Vagina (tissue), 2 donors: ENCODE measurements around the gene ARHGAP11A. TPM values are rescaled to one million over a fixed set of nuclear protein-coding genes. Genes with fewer than 3 reads are reported as not detected.
A peak's percentile ranks its signal among the peaks of the same experiment; 100 is the strongest.

Source experiments
- DNase-seq, 2 donors: peaks; one replicate each; pipeline ENCODE4 v3.0.0-alpha.2; 2017; ENCODE audit errors: extremely low spot score in 2 of 2
- H3K27ac ChIP-seq: fragments of 200-600 bp; sonication (generic); one replicate; pipeline ENCODE4 v1.5.1; 2019
- H3K27me3 ChIP-seq: fragments of 200-600 bp; sonication (generic); one replicate; pipeline ENCODE4 v1.5.1; 2019
- H3K36me3 ChIP-seq, 2 donors: fragments of 200-600 bp; sonication (generic); one replicate each; pipeline ENCODE4 v1.5.1; 2017 to 2019
- H3K4me1 ChIP-seq: fragments of 200-600 bp; sonication (generic); one replicate; pipeline ENCODE4 v1.5.1; 2019
- H3K4me3 ChIP-seq, 2 donors: fragments of 200-600 bp; sonication (generic); 1 replicate in 1 of 2; 2 replicates in 1 of 2; pipeline ENCODE4 v1.5.1; 2016 to 2019
- H3K9me3 ChIP-seq: fragments of 200-600 bp; sonication (generic); one replicate; pipeline ENCODE4 v1.5.1; 2019
- CTCF ChIP-seq, 3 experiments: fragments of 450-650 bp in 2 of 3; fragments of 200-600 bp in 1 of 3; sonication (generic) in 1 of 3; IDR thresholded peaks; one replicate each; pipeline ENCODE4 v1.5.1; 2017 to 2019; ENCODE audit warnings: antibody characterized with exemption in 3 of 3, mild to moderate bottlenecking in 2 of 3, moderate library complexity in 2 of 3
- POLR2A ChIP-seq, 2 donors: fragments of 450-650 bp; IDR thresholded peaks; one replicate each; pipeline ENCODE4 v1.6.1; 2017; ENCODE audit warnings: antibody characterized with exemption in 2 of 2, mild to moderate bottlenecking in 2 of 2, moderate library complexity in 2 of 2
- POLR2AphosphoS5 ChIP-seq, 2 donors: sonication (generic); formaldehyde crosslinking; IDR thresholded peaks; one replicate each; pipeline ENCODE4 v1.9.0; 2017; ENCODE audit warnings: antibody characterized with exemption in 2 of 2, mild to moderate bottlenecking in 2 of 2, low read depth in 1 of 2; ENCODE audit not compliant: insufficient read depth in 1 of 2
- intact Hi-C: fragments of 100-400 bp; cut with DNase I; formaldehyde crosslinking; loops from one replicate; pipeline ENCODE4 v1.15.1; 2023
- total RNA-seq: library from RNA; depleted of rRNA; stranded (reverse); fragments of >200 nt; gene quantifications from one replicate; pipeline ENCODE4 v1.2.3, GENCODE V29; 2016

The ARHGAP11A gene
- total RNA-seq, 1 donor from 2014 or later, result 7.4 TPM

- H3K36me3 ChIP-seq, result no peaks in the 10 kb centered on the region
- no peaks in the 10 kb centered on the region for H3K9me3 ChIP-seq
- intact Hi-C loops, result loop anchor here (5.0 kb wide), 1 partner anchor 333 kb away; no protein-coding TSS in a partner anchor
- H3K4me1 ChIP-seq, result peaks cover 8% of the 10 kb centered on the region
- DNase-seq, result no peak
- no peaks in the 10 kb centered on the region for H3K27me3 ChIP-seq
- no peak overlapping the region for H3K4me3 ChIP-seq
- no peak overlapping the region for H3K27ac ChIP-seq
- TF ChIP-seq POLR2AphosphoS5 (IDR thresholded peaks at IDR 0.05; ENCODE audit: insufficient read depth in 1 of 2, low read depth in 1 of 2) (no peak), CTCF (IDR thresholded peaks at IDR 0.05) (no peak), POLR2A (IDR thresholded peaks at IDR 0.05) (no peak)
These were observed 44.2 kb downstream of the ARHGAP11A start for GRCh38 chr15:32659340-32660155.

- H3K27me3 ChIP-seq, result no peaks in the 10 kb centered on the region
- no peak for TF ChIP-seq POLR2A (IDR thresholded peaks at IDR 0.05)
- H3K27ac ChIP-seq, result no peak overlapping the region
These were observed 48.4 kb downstream of the ARHGAP11A start for GRCh38 chr15:32663671-32664070.

GRCh38 chr15:32664796-32665195, 49.5 kb downstream of the ARHGAP11A start:
- Histone ChIP-seq H3K4me3 (no peak overlapping the region), H3K9me3 (no peaks in the 10 kb centered on the region), H3K4me1 (peaks cover 23% of the 10 kb centered on the region), H3K27me3 (no peaks in the 10 kb centered on the region), H3K27ac (peak overlapping the region; percentile 20), H3K36me3 (no peaks in the 10 kb centered on the region)
- intact Hi-C loops, result loop anchor here (5.0 kb wide), 1 partner anchor 328 kb away; no protein-coding TSS in a partner anchor
- no peak for DNase-seq
- no peak for TF ChIP-seq CTCF (IDR thresholded peaks at IDR 0.05)
- no peak for TF ChIP-seq POLR2A (IDR thresholded peaks at IDR 0.05)
- no peak for TF ChIP-seq POLR2AphosphoS5 (IDR thresholded peaks at IDR 0.05; ENCODE audit: insufficient read depth in 1 of 2, low read depth in 1 of 2)

More at GRCh38 chr15:32663671-32664070, 48.4 kb downstream of the ARHGAP11A start:
- Histone ChIP-seq H3K9me3 (no peaks in the 10 kb centered on the region), H3K4me3 (no peak overlapping the region), H3K36me3 (no peaks in the 10 kb centered on the region), H3K4me1 (peaks cover 22% of the 10 kb centered on the region)
- no peak for DNase-seq
- intact Hi-C loops, result loop anchor here (5.0 kb wide), 1 partner anchor 329 kb away; no protein-coding TSS in a partner anchor

- H3K27me3 ChIP-seq, result no peaks in the 10 kb centered on the region
- no peaks in the 10 kb centered on the region for H3K9me3 ChIP-seq
- intact Hi-C loops, result no loop called here
- no peak overlapping the region for H3K4me3 ChIP-seq
- TF ChIP-seq POLR2AphosphoS5 (IDR thresholded peaks at IDR 0.05; ENCODE audit: insufficient read depth in 1 of 2, low read depth in 1 of 2), result no peak
- no peak for TF ChIP-seq POLR2A (IDR thresholded peaks at IDR 0.05)
- no peak for TF ChIP-seq CTCF (IDR thresholded peaks at IDR 0.05)
- no peak overlapping the region for H3K27ac ChIP-seq
- DNase-seq, result no peak
- peaks cover 28% of the 10 kb centered on the region for H3K4me1 ChIP-seq
- no peaks in the 10 kb centered on the region for H3K36me3 ChIP-seq
These were observed 52.0 kb downstream of the ARHGAP11A start for GRCh38 chr15:32667321-32667720.

- H3K4me3 ChIP-seq, result no peak overlapping the region
- DNase-seq, result no peak
- no peaks in the 10 kb centered on the region for H3K27me3 ChIP-seq
- H3K9me3 ChIP-seq, result no peaks in the 10 kb centered on the region
- TF ChIP-seq CTCF (IDR thresholded peaks at IDR 0.05), result no peak
- TF ChIP-seq POLR2AphosphoS5 (IDR thresholded peaks at IDR 0.05; ENCODE audit: insufficient read depth in 1 of 2, low read depth in 1 of 2), result no peak
- TF ChIP-seq POLR2A (IDR thresholded peaks at IDR 0.05), result no peak
- H3K27ac ChIP-seq, result peak overlapping the region; percentile 78
- H3K4me1 ChIP-seq, result peaks cover 28% of the 10 kb centered on the region
- H3K36me3 ChIP-seq, result no peaks in the 10 kb centered on the region
- intact Hi-C loops, result no loop called here
These were observed 53.6 kb downstream of the ARHGAP11A start for GRCh38 chr15:32668942-32669341.
